GM21737 (cell line): ENCODE results near the gene OR7A5.
"Not testable (repeated sequence)": the region's sequence is repeated elsewhere in the genome, so short reads cannot be mapped to it uniquely, and the experiment has no call there.

Experiments used
- ATAC-seq: cut with Tn5 transposase; IDR thresholded peaks from one replicate; pipeline ENCODE4 v1.9.1; 2021; ENCODE audit warnings: mild to moderate bottlenecking, moderate library complexity; ENCODE audit not compliant: unreplicated experiment

Gene OR7A5

GRCh38 chr19:14785102-14785793, 49.7 kb downstream of the OR7A5 start:
- peak; percentile 39 for ATAC-seq

GRCh38 chr19:14784730-14785101, 50.3 kb downstream of the OR7A5 start:
- peak; percentile 50 for ATAC-seq

- ATAC-seq = not testable (repeated sequence)
Observed at GRCh38 chr19:14783410-14783998, 51.5 kb downstream of the OR7A5 start.

- ATAC-seq = no peak
Observed at GRCh38 chr19:14782626-14783409, 52.2 kb downstream of the OR7A5 start.

- ATAC-seq = not testable (repeated sequence)
Observed at GRCh38 chr19:14781713-14782536, 53.1 kb downstream of the OR7A5 start.

GRCh38 chr19:14780622-14781225, 54.3 kb downstream of the OR7A5 start:
- ATAC-seq = not testable (repeated sequence)

- no peak for ATAC-seq
Observed at GRCh38 chr19:14779151-14779550, 55.8 kb downstream of the OR7A5 start.

- not testable (repeated sequence) for ATAC-seq
Observed at GRCh38 chr19:14778110-14778845, 56.7 kb downstream of the OR7A5 start, which contains the start of gene ADGRE2. Gene ADGRE2 (minus strand): TSS chr19:14778560. CDS start chr19:14776756, 1,804 bp downstream.

- not testable (repeated sequence) for ATAC-seq
Observed at GRCh38 chr19:14777645-14778044, 57.3 kb downstream of the OR7A5 start.
